IPS-18a (cell line): ENCODE measurements around the gene PDE6B.

Source experiments
- H3K27ac ChIP-seq: one replicate; pipeline ENCODE4 v1.5.1; 2013; ENCODE audit warnings: low read length
- H3K27me3 ChIP-seq: one replicate; pipeline ENCODE4 v1.6.1; 2013; ENCODE audit warnings: mild to moderate bottlenecking, low read length; ENCODE audit not compliant: control insufficient read depth, insufficient read depth
- H3K36me3 ChIP-seq: one replicate; pipeline ENCODE4 v1.6.1; 2013; ENCODE audit warnings: low read depth, low read length; ENCODE audit not compliant: control insufficient read depth
- H3K4me1 ChIP-seq: one replicate; pipeline ENCODE4 v1.6.1; 2013; ENCODE audit warnings: low read depth, low read length; ENCODE audit not compliant: control insufficient read depth
- H3K4me3 ChIP-seq: one replicate; pipeline ENCODE4 v1.5.1; 2013; ENCODE audit warnings: low read length
- H3K9ac ChIP-seq: one replicate; pipeline ENCODE4 v1.6.1; 2013; ENCODE audit warnings: mild to moderate bottlenecking, low read length, moderate library complexity
- H3K9me3 ChIP-seq: one replicate; pipeline ENCODE4 v1.6.1; 2013; ENCODE audit warnings: low read depth, low read length; ENCODE audit not compliant: control insufficient read depth

PDE6B gene

GRCh38 chr4:675980-676870, 50.9 kb downstream of the PDE6B start:
- Histone ChIP-seq H3K27ac (no peak overlapping the region), H3K4me3 (no peak overlapping the region), H3K36me3 (peaks cover 14% of the 10 kb centered on the region), H3K9ac (no peak overlapping the region), H3K4me1 (no peaks in the 10 kb centered on the region), H3K9me3 (no peaks in the 10 kb centered on the region), H3K27me3 (no peaks in the 10 kb centered on the region)

- no peaks in the 10 kb centered on the region for H3K9me3 ChIP-seq
- no peaks in the 10 kb centered on the region for H3K4me1 ChIP-seq
- H3K9ac ChIP-seq = no peak overlapping the region
- no peak overlapping the region for H3K4me3 ChIP-seq
- H3K36me3 ChIP-seq = peaks cover 8% of the 10 kb centered on the region
- no peak overlapping the region for H3K27ac ChIP-seq
- H3K27me3 ChIP-seq = no peaks in the 10 kb centered on the region
Observed at GRCh38 chr4:676871-677235, 51.5 kb downstream of the PDE6B start.

GRCh38 chr4:677431-678293, 52.3 kb downstream of the PDE6B start:
- Histone ChIP-seq H3K4me1 (no peaks in the 10 kb centered on the region), H3K27ac (no peak overlapping the region), H3K27me3 (no peaks in the 10 kb centered on the region), H3K4me3 (no peak overlapping the region), H3K9me3 (no peaks in the 10 kb centered on the region), H3K9ac (no peak overlapping the region), H3K36me3 (peaks cover under 1% of the 10 kb centered on the region)

GRCh38 chr4:678331-679103, 53.1 kb downstream of the PDE6B start:
- Histone ChIP-seq H3K4me1 (no peaks in the 10 kb centered on the region), H3K27me3 (no peaks in the 10 kb centered on the region), H3K4me3 (no peak overlapping the region), H3K9ac (no peak overlapping the region), H3K9me3 (no peaks in the 10 kb centered on the region), H3K27ac (no peak overlapping the region), H3K36me3 (no peaks in the 10 kb centered on the region)

- Histone ChIP-seq H3K9me3 (no peaks in the 10 kb centered on the region), H3K27ac (no peak overlapping the region), H3K9ac (no peak overlapping the region), H3K4me1 (no peaks in the 10 kb centered on the region), H3K36me3 (no peaks in the 10 kb centered on the region), H3K4me3 (no peak overlapping the region), H3K27me3 (no peaks in the 10 kb centered on the region)
Observed at GRCh38 chr4:679104-679481, 53.7 kb downstream of the PDE6B start.

GRCh38 chr4:679629-680028, 54.3 kb downstream of the PDE6B start:
- H3K9me3 ChIP-seq = no peaks in the 10 kb centered on the region
- H3K36me3 ChIP-seq = no peaks in the 10 kb centered on the region
- H3K27me3 ChIP-seq = no peaks in the 10 kb centered on the region
- H3K27ac ChIP-seq = no peak overlapping the region
- no peak overlapping the region for H3K9ac ChIP-seq
- H3K4me1 ChIP-seq = no peaks in the 10 kb centered on the region
- H3K4me3 ChIP-seq = no peak overlapping the region

GRCh38 chr4:680091-680490, 54.7 kb downstream of the PDE6B start:
- Histone ChIP-seq H3K4me3 (no peak overlapping the region), H3K36me3 (no peaks in the 10 kb centered on the region), H3K9ac (no peak overlapping the region), H3K27me3 (no peaks in the 10 kb centered on the region), H3K4me1 (no peaks in the 10 kb centered on the region), H3K9me3 (no peaks in the 10 kb centered on the region), H3K27ac (no peak overlapping the region)

GRCh38 chr4:680551-680927, 55.2 kb downstream of the PDE6B start:
- Histone ChIP-seq H3K4me1 (no peaks in the 10 kb centered on the region), H3K36me3 (no peaks in the 10 kb centered on the region), H3K9me3 (no peaks in the 10 kb centered on the region), H3K9ac (no peak overlapping the region), H3K27me3 (no peaks in the 10 kb centered on the region), H3K4me3 (peak overlapping the region; percentile 40), H3K27ac (no peak overlapping the region)

GRCh38 chr4:680928-681645, 55.7 kb downstream of the PDE6B start:
- Histone ChIP-seq H3K9ac (no peak overlapping the region), H3K4me3 (peak overlapping the region; percentile 40), H3K27me3 (no peaks in the 10 kb centered on the region), H3K27ac (no peak overlapping the region), H3K36me3 (no peaks in the 10 kb centered on the region), H3K9me3 (no peaks in the 10 kb centered on the region), H3K4me1 (no peaks in the 10 kb centered on the region)

- no peak overlapping the region for H3K4me3 ChIP-seq
- no peaks in the 10 kb centered on the region for H3K4me1 ChIP-seq
- H3K27ac ChIP-seq = no peak overlapping the region
- H3K36me3 ChIP-seq = no peaks in the 10 kb centered on the region
- no peaks in the 10 kb centered on the region for H3K27me3 ChIP-seq
- no peaks in the 10 kb centered on the region for H3K9me3 ChIP-seq
- no peak overlapping the region for H3K9ac ChIP-seq
Observed at GRCh38 chr4:681736-682451, 56.5 kb downstream of the PDE6B start.
